Hepatocyte (in vitro differentiated cells): ENCODE data around the gene RPL35. TPM values are rescaled to one million over a fixed set of nuclear protein-coding genes. Genes with fewer than 3 reads are reported as not detected.

Experiments
- DNase-seq: peaks from one replicate; pipeline ENCODE4 v3.0.0-alpha.2; 2016; ENCODE audit warnings: low spot score
- H2AFZ ChIP-seq: fragments of 200-600 bp; sonication (generic); 2 replicates; pipeline ENCODE4 v1.6.0; 2016; ENCODE audit warnings: antibody characterized with exemption, mild to moderate bottlenecking
- H3K27ac ChIP-seq: fragments of 200-600 bp; sonication (generic); 2 replicates; pipeline ENCODE4 v1.5.1; 2016; ENCODE audit warnings: mild to moderate bottlenecking
- H3K27me3 ChIP-seq: fragments of 200-600 bp; sonication (generic); 2 replicates; pipeline ENCODE4 v1.6.1; 2016
- H3K36me3 ChIP-seq: fragments of 200-600 bp; sonication (generic); replicated peaks from 2 replicates; pipeline ENCODE4 v1.5.1; 2016; ENCODE audit warnings: low read depth; ENCODE audit not compliant: insufficient read depth
- H3K4me1 ChIP-seq: fragments of 200-600 bp; sonication (generic); 2 replicates; pipeline ENCODE4 v1.5.1; 2016; ENCODE audit warnings: mild to moderate bottlenecking, moderate library complexity; ENCODE audit not compliant: insufficient read depth
- H3K4me2 ChIP-seq: fragments of 200-600 bp; sonication (generic); 2 replicates; pipeline ENCODE4 v1.6.0; 2016
- H3K4me3 ChIP-seq: fragments of 200-600 bp; sonication (generic); 2 replicates; pipeline ENCODE4 v1.5.1; 2016; ENCODE audit warnings: mild to moderate bottlenecking
- H3K79me2 ChIP-seq: fragments of 200-600 bp; sonication (generic); 2 replicates; pipeline ENCODE4 v1.6.0; 2017; ENCODE audit warnings: mild to moderate bottlenecking
- H3K9me2 ChIP-seq: fragments of 200-600 bp; sonication (generic); replicated peaks from 2 replicates; pipeline ENCODE4 v1.6.0; 2017; ENCODE audit warnings: mild to moderate bottlenecking; ENCODE audit not compliant: insufficient read depth
- H3K9me3 ChIP-seq: fragments of 200-600 bp; sonication (generic); 2 replicates; pipeline ENCODE4 v1.5.1; 2016; ENCODE audit warnings: low read depth, mild to moderate bottlenecking
- H4K20me1 ChIP-seq: fragments of 200-600 bp; sonication (generic); 2 replicates; pipeline ENCODE4 v1.6.0; 2016; ENCODE audit warnings: mild to moderate bottlenecking; ENCODE audit not compliant: insufficient read depth, poor library complexity, severe bottlenecking
- EZH2 ChIP-seq: fragments of 200-600 bp; sonication (generic); IDR thresholded peaks from 2 replicates; pipeline ENCODE4 v1.6.1; 2016; ENCODE audit warnings: antibody characterized with exemption, mild to moderate bottlenecking, borderline replicate concordance
- EZH2phosphoT487 ChIP-seq: fragments of 200-600 bp; sonication (generic); IDR thresholded peaks from one replicate; pipeline ENCODE4 v1.6.1; 2018; ENCODE audit warnings: antibody characterized with exemption, mild to moderate bottlenecking, low read depth, moderate library complexity; ENCODE audit not compliant: unreplicated experiment, severe bottlenecking
- WGBS: methylation state at CpG from one replicate; pipeline ENCODE4 v1.1.6; 2016; ENCODE audit warnings: low lambda C conversion rate; ENCODE audit errors: missing lambda C conversion rate; 5-methylcytosine and 5-hydroxymethylcytosine counted together
- polyA plus RNA-seq: library from polyadenylated mRNA; unstranded; fragments of >200 nt; fragmentation: Nextera tagmentation; extraction: Ambion mirVana; gene quantifications from 2 replicates; pipeline ENCODE4 v1.2.1, GENCODE V29; 2016
- total RNA-seq: library from RNA; depleted of rRNA; stranded (reverse); fragments of >200 nt; gene quantifications from 2 replicates; pipeline ENCODE4 v1.2.3, GENCODE V29; 2014
- TF ChIP-seq, protein P1 (sequence below): fragments of 200-600 bp; sonication (generic); IDR thresholded peaks from 2 replicates; pipeline ENCODE4 v1.5.1; 2016; ENCODE audit warnings: antibody characterized with exemption, mild to moderate bottlenecking; ENCODE audit not compliant: poor library complexity

RPL35 gene
- total and polyA plus RNA-seq, 2 experiments from 2014 or later, result 927 to 1,257 TPM

DNA sequence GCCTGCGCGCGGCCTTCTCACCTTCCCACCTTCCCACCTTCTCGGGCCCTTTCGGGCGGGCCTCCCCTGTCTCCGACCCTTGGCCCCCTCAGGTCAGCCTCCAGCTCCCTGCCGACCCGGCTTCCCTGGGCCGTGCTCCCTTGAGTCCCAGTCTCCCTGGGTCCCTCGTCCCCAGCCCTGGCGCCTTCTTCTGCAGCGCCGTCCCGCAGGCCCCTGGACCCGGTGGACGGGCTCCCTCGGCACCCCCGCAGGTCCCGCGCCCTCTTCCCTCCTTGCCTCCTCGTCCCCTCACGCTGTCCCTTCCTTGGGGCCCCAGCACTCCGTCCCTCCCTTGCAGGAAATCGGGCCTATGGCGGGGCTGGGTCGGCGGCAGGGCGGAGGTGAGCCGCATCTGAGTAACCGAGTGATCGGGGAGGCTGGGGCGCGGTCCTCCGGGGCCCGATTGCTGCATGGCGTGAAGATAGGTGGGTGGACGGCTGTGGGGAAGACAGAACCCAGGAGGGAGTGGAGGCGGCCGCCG is 7.8 kb upstream of the RPL35 start:
- WGBS, result 1% methylated on average over 27 of the region's 41 CpGs
- peaks cover 25% of the 10 kb centered on the region for H3K4me1 ChIP-seq

DNA sequence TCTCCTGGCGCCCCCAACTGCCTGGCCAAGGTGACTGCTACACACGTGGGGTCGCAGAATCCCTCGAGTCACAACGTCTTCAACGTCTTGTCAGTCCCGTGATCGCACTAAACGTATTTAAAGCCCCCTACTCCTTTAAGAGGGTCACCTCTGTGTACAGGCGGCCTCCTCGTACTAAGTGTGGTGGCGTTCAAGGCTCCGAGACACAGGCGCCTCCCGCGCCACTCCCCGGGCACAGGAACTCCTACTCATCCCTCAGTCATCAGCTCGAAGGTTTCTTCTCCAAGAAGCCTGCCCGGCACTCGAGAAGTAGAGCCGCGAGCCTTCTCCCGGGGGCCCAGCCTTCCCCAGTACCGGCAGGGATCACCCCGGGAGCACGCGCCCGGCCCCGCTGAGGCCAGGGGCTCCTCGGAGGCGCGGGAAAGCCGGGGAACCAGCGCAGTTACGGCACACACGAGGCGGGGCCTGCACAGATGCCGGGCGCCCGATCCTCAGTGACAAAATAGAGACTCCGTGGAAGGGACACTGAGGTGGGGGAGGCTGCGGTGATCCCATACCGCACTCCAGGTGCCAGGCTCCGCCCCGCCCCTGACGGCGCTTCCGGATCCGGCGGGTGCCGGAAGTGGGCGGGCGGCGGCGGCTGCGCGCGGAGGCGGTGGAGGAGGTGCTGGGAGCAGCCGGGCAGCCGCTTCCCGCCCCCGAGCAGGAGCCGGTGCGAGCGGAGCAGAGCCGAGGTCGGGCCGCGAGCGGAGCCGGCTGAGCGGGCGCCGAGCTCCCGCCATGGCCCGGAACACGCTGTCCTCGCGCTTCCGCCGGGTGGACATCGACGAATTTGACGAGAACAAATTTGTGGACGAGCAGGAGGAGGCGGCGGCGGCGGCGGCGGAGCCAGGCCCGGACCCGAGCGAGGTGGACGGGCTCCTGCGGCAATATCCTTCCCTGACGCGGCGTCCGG is 7.0 kb upstream of the RPL35 start:
- H3K79me2 ChIP-seq, result peaks cover 63% of the 10 kb centered on the region
- WGBS, result 2% methylated on average over 73 of the region's 101 CpGs
- H3K36me3 ChIP-seq, result no peaks in the 10 kb centered on the region
- H3K9me3 ChIP-seq, result no peaks in the 10 kb centered on the region
- no peaks in the 10 kb centered on the region for H3K9me2 ChIP-seq
- peak overlapping the region; percentile 87 for H2AFZ ChIP-seq
- TF ChIP-seq, protein P1, sequence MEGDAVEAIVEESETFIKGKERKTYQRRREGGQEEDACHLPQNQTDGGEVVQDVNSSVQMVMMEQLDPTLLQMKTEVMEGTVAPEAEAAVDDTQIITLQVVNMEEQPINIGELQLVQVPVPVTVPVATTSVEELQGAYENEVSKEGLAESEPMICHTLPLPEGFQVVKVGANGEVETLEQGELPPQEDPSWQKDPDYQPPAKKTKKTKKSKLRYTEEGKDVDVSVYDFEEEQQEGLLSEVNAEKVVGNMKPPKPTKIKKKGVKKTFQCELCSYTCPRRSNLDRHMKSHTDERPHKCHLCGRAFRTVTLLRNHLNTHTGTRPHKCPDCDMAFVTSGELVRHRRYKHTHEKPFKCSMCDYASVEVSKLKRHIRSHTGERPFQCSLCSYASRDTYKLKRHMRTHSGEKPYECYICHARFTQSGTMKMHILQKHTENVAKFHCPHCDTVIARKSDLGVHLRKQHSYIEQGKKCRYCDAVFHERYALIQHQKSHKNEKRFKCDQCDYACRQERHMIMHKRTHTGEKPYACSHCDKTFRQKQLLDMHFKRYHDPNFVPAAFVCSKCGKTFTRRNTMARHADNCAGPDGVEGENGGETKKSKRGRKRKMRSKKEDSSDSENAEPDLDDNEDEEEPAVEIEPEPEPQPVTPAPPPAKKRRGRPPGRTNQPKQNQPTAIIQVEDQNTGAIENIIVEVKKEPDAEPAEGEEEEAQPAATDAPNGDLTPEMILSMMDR, result peak; percentile 21
- TF ChIP-seq EZH2, result no peak
- H3K27me3 ChIP-seq, result no peaks in the 10 kb centered on the region
- H3K27ac ChIP-seq, result peak overlapping the region; percentile 100
- H4K20me1 ChIP-seq, result peaks cover 22% of the 10 kb centered on the region
- peaks cover 25% of the 10 kb centered on the region for H3K4me1 ChIP-seq
- DNase-seq, result peak; percentile 95
- peak overlapping the region; percentile 98 for H3K4me3 ChIP-seq
- H3K4me2 ChIP-seq, result peak overlapping the region; percentile 96

More for the DNA sequence above, 7.8 kb upstream of the RPL35 start:
- H4K20me1 ChIP-seq, result peaks cover 25% of the 10 kb centered on the region
- no peaks in the 10 kb centered on the region for H3K36me3 ChIP-seq
- no peaks in the 10 kb centered on the region for H3K27me3 ChIP-seq
- peaks cover 70% of the 10 kb centered on the region for H3K79me2 ChIP-seq
- DNase-seq, result peak; percentile 64
- H3K4me3 ChIP-seq, result peak overlapping the region; percentile 98
- no peaks in the 10 kb centered on the region for H3K9me2 ChIP-seq
- no peaks in the 10 kb centered on the region for H3K9me3 ChIP-seq
- H2AFZ ChIP-seq, result peak overlapping the region; percentile 41
- H3K27ac ChIP-seq, result peak overlapping the region; percentile 100
- no peak for TF ChIP-seq EZH2
- no peak for TF ChIP-seq EZH2phosphoT487
- TF ChIP-seq, protein P1, result no peak
- H3K4me2 ChIP-seq, result peak overlapping the region; percentile 92

DNA sequence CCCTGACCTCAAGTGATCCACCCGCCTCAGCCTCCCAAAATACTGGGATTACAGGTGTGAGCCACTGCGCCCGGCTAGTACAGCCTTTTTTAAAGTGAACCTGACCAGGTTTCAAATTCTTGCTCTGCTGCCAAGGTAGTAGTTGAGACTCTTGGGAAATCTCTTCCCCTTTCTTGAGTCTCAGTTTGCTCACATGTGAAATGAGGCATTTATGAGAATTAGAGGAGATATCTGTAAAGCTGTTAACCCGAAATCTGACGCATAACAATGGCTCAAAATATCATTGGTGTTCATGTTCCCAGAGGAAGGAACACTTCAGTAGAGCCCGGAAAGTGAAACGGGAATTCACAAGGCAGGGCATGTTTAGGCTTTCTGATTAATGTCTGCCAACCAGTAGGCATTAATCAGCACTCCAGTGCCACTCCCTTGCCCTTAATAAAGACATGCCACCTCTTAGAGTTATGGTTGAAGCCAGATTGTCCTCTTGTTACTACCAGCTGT is 1.7 kb upstream of the RPL35 start:
- no peak overlapping the region for H3K27ac ChIP-seq
- H3K79me2 ChIP-seq, result peaks cover 44% of the 10 kb centered on the region
- WGBS, result 88% methylated on average over 7 of the region's 7 CpGs

More for the DNA sequence above, 1.7 kb upstream of the RPL35 start:
- Histone ChIP-seq H2AFZ (no peak overlapping the region), H3K4me3 (no peak overlapping the region), H3K27me3 (no peaks in the 10 kb centered on the region), H3K9me3 (no peaks in the 10 kb centered on the region), H4K20me1 (peaks cover 33% of the 10 kb centered on the region), H3K4me2 (no peak overlapping the region), H3K36me3 (no peaks in the 10 kb centered on the region), H3K9me2 (no peaks in the 10 kb centered on the region), H3K4me1 (peaks cover 23% of the 10 kb centered on the region)
- TF ChIP-seq, protein P1, result no peak
- TF ChIP-seq EZH2 (no peak), EZH2phosphoT487 (no peak)
- DNase-seq, result no peak
